Measurements from ENCODE around the gene TRIO. TPM values are rescaled to one million over a fixed set of nuclear protein-coding genes. Genes with fewer than 3 reads are reported as not detected.

Gene TRIO
- total and polyA plus RNA-seq, 10 of the 15 experiments (the other 5 are each of a cell fraction or from before 2014, with no cell fraction given) = 5.1 to 96.4 (median 44.6) TPM

DNA sequence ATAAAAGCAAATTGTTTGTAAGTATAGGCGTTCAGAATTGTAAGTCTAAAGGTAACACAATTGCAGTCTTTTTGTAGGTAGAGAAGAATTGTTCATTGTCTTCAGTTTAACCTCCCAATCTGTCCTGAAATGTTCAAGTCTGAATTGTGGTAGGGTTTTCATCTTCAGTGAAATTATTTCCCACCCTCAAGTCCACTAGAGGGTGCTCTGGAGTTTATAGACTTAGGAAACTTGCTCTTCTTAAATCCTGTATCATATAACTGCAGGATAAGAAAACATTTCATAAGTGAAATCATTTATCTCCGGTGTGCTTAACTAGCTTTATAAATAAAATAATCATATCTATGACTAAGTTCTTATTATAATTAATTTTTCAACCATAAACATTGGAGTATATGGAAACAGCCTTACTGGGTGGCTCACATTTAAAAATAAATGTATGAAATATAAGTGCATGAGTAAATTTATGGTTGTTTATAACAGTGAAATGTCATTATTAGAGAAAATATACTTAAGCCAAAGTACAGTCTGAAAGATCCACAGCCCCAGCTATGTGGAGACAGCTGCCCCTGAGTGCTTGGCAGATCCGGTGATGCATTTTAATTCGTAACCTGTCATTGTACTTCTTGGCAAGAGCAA is 256.0 kb downstream of the TRIO start:
- Histone ChIP-seq H3K9me3 (replicated peaks; ENCODE audit: control insufficient read depth, insufficient read depth, low read length) (no peaks in the 10 kb centered on the region; the same call in 2 of the 3 replicates), H3K4me1 (ENCODE audit: control insufficient read depth, insufficient read depth, low read length) (no peaks in the 10 kb centered on the region), H3K27me3 (replicated peaks in 1 of 2; ENCODE audit: control insufficient read depth in 2 of 2, insufficient read depth in 2 of 2, low read length in 1 of 2) (no peaks in the 10 kb centered on the region), H3K27ac (ENCODE audit: control insufficient read depth, insufficient read depth) (no peak overlapping the region), H3K79me2 (ENCODE audit: control insufficient read depth, insufficient read depth, low read length) (no peaks in the 10 kb centered on the region), H2AFZ (ENCODE audit: control insufficient read depth, low read depth, low read length) (no peak overlapping the region), H3K9ac (ENCODE audit: control insufficient read depth, insufficient read depth, low read length) (no peak overlapping the region), H4K20me1 (ENCODE audit: control insufficient read depth, insufficient read depth) (no peaks in the 10 kb centered on the region), H3K36me3 (ENCODE audit: control insufficient read depth in 2 of 2, insufficient read depth in 2 of 2, low read length in 1 of 2) (peaks cover 2 to 46% of the 10 kb centered on the region in 2 experiments), H3K4me2 (ENCODE audit: control insufficient read depth, insufficient read depth) (no peak overlapping the region), H3K4me3 (no peak overlapping the region)
- ATAC-seq = peak; percentile 71
- DNase-seq (ENCODE audit: low read depth, low spot score) = no peak
- BruUV-seq (replicated peaks) = no TSS peak
- SMC1A ChIA-PET (ENCODE audit: uncharacterized antibody, unreplicated experiment) = interaction anchor here (1.0 to 3.5 kb wide), 8 partner anchors 13 to 251 kb away, joined by 3 to 29 read pairs (median 6); no protein-coding TSS in a partner anchor
- POLR2A ChIA-PET = no interaction called here
- intact Hi-C loops (cut with micrococcal nuclease; ENCODE audit: unreplicated experiment) (loop anchor here (1.0 kb wide), 1 partner anchor 249 kb away; no protein-coding TSS in a partner anchor), in situ Hi-C loops (cut with MboI) (loop anchor here (10.0 kb wide), 1 partner anchor 246 kb away; no protein-coding TSS in a partner anchor)
- WGBS (ENCODE audit: insufficient coverage, insufficient replicate concordance, low lambda C conversion rate, missing lambda C conversion rate) = 51% methylated on average over 4 of the region's 4 CpGs
- CTCF ChIA-PET = interaction anchor here (0.6 to 2.7 kb wide), 13 partner anchors 8 to 257 kb away, joined by 3 to 59 read pairs (median 5); no protein-coding TSS in a partner anchor
- peak; percentile 93 for FAIRE-seq
- RAD21 ChIA-PET (ENCODE audit: unreplicated experiment) = interaction anchor here (4.0 kb wide), 1 partner anchor 249 kb away, joined by 25 read pairs; no protein-coding TSS in a partner anchor
- TF ChIP-seq RUNX3 (IDR thresholded peaks at IDR 0.05; ENCODE audit: low read length) = peak; percentile 24; the same call in 1 of the 2 replicates
- TF ChIP-seq CHD2 (IDR thresholded peaks at IDR 0.05; ENCODE audit: borderline replicate concordance, low read depth, low read length) = no peak
- TF ChIP-seq ATF2 (IDR thresholded peaks at IDR 0.05; ENCODE audit: low read length) = no peak
- TF ChIP-seq LARP7 (IDR thresholded peaks at IDR 0.05) = no peak
- TF ChIP-seq EZH2 (IDR thresholded peaks at IDR 0.05; ENCODE audit: borderline replicate concordance, control insufficient read depth, low read depth, low read length) = no peak
- TF ChIP-seq RAD21 (IDR thresholded peaks at IDR 0.05; ENCODE audit: insufficient read depth, low read depth, low read length) = peak; percentile 84
- no peak for TF ChIP-seq SMAD5 (IDR thresholded peaks at IDR 0.05; ENCODE audit: low read depth)
- TF ChIP-seq FOXK2 (IDR thresholded peaks at IDR 0.05) = no peak
- no peak for TF ChIP-seq BCLAF1 (IDR thresholded peaks at IDR 0.05)
- no peak for TF ChIP-seq CREM (IDR thresholded peaks at IDR 0.05; ENCODE audit: low read depth)
- no peak for TF ChIP-seq JUND (IDR thresholded peaks at IDR 0.05; ENCODE audit: low read depth, low read length)
- no peak for TF ChIP-seq ZZZ3 (IDR thresholded peaks at IDR 0.05; ENCODE audit: control insufficient read depth, insufficient read length, low read depth)
- TF ChIP-seq SMC3 (IDR thresholded peaks at IDR 0.05; ENCODE audit: borderline replicate concordance, low read length) = peak; percentile 66; the same call in 1 of the 2 replicates
- TF ChIP-seq, protein P1, sequence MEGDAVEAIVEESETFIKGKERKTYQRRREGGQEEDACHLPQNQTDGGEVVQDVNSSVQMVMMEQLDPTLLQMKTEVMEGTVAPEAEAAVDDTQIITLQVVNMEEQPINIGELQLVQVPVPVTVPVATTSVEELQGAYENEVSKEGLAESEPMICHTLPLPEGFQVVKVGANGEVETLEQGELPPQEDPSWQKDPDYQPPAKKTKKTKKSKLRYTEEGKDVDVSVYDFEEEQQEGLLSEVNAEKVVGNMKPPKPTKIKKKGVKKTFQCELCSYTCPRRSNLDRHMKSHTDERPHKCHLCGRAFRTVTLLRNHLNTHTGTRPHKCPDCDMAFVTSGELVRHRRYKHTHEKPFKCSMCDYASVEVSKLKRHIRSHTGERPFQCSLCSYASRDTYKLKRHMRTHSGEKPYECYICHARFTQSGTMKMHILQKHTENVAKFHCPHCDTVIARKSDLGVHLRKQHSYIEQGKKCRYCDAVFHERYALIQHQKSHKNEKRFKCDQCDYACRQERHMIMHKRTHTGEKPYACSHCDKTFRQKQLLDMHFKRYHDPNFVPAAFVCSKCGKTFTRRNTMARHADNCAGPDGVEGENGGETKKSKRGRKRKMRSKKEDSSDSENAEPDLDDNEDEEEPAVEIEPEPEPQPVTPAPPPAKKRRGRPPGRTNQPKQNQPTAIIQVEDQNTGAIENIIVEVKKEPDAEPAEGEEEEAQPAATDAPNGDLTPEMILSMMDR (IDR thresholded peaks at IDR 0.05 in 2 of 3, conservative IDR thresholded peaks at IDR 0.05 in 1 of 3; ENCODE audit: control insufficient read depth in 2 of 3, extremely low read depth in 1 of 3, insufficient read depth in 1 of 3, low read depth in 3 of 3, low read length in 3 of 3) = peak; percentile 50 to 62 (median 56)
- TF ChIP-seq, protein P2, sequence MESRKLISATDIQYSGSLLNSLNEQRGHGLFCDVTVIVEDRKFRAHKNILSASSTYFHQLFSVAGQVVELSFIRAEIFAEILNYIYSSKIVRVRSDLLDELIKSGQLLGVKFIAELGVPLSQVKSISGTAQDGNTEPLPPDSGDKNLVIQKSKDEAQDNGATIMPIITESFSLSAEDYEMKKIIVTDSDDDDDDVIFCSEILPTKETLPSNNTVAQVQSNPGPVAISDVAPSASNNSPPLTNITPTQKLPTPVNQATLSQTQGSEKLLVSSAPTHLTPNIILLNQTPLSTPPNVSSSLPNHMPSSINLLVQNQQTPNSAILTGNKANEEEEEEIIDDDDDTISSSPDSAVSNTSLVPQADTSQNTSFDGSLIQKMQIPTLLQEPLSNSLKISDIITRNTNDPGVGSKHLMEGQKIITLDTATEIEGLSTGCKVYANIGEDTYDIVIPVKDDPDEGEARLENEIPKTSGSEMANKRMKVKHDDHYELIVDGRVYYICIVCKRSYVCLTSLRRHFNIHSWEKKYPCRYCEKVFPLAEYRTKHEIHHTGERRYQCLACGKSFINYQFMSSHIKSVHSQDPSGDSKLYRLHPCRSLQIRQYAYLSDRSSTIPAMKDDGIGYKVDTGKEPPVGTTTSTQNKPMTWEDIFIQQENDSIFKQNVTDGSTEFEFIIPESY (IDR thresholded peaks at IDR 0.05) = no peak
